HG03342 (cell line): ENCODE measurements around the gene THSD7B.

Experiments used
- ATAC-seq: cut with Tn5 transposase; IDR thresholded peaks from one replicate; pipeline ENCODE4 v1.9.1; 2021; ENCODE audit warnings: mild to moderate bottlenecking, moderate library complexity; ENCODE audit not compliant: unreplicated experiment

THSD7B gene

DNA sequence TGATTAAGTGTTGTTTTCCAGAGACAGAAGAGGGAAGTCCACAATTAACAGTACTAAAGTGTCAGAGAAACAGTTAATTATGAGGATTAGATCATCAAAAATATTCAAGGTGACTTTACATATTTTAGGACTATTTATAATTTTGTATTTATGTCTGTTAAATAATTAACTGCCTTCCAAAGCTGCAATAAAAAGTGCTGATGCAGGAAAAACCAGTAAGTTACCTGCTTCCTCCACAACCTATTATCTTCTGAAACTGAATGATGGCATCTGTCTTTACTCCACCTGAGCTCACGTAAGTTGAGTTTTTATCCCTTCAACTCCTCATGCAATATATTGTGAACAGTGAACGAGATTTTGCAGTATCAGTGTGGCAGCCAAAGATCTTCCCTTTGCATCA lies 570.7 kb downstream of the THSD7B start:
- no peak for ATAC-seq

DNA sequence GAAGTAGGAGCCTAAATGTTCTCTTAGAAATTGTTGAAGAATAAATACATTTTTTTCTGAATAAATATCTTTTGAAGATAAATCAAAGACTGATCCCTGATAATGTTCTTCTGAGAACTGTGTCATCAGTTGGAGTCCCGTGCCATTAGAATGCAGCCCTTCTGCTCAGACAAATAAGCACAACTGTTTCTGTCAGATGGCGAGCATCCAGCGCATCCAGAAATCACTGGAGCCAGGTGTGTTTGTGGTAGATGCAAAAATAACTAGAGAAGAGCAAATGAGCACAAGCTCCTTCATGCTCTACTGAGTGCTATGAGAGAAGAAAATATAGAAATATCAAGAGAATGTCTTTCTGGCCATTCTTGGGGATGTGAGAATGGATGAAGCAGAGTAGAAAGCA lies 573.7 kb downstream of the THSD7B start:
- ATAC-seq: no peak

DNA sequence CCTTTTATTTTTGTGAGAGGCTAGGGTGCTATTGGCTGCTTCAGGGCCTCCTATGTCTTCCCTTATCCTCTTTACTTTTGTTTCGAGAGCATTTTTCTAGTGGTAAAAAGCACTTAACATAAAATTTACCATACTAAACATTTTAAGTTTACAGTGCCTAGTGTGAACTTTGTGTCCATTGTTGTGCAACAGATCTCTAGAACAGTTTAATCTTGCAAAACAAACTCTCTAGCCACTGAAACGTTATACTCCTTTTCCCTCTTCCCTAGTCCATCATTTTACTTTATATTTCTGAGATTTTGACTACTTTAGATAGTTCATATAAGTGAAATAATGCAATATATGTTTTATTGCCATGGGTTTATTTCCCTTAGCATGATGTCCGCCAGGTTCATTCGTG lies 580.6 kb downstream of the THSD7B start:
- ATAC-seq: no peak

DNA sequence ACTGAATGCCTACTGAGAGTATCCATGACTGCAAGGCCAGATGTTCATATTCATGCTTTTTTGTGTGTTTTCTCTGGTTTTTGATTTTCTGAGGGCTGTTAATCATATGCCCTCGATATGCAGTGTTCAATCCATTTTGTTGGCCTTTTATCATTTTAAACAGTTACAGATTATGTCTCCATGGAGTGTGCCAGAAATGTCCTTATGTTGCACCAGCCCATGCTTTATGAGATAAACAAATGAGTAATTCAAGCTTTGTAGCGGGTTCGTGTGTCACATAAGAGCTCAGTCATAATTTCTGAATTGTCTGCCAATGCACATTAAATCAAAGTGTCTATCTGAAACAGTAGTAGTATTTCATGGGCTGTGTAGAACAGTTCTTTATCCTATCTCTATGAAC lies 583.0 kb downstream of the THSD7B start:
- ATAC-seq: no peak

DNA sequence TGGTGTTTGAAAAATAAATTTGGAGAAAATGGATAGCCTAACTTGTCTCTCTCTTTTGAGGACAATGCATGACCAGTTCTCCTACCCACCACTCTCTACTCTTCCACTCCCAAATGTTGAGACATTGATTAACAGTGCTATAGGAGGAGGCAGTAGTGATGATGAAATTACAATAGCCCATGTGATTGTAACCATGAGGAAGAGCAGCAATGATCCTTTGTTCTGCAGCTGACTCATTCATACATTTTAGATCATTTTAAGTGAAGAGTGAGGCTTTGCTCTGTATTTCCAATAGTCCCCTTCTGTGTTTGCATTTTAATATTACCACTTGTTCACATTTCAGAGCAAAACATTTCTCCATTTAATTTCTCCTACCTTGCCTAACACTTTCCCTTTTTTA lies 592.3 kb downstream of the THSD7B start:
- ATAC-seq: no peak

DNA sequence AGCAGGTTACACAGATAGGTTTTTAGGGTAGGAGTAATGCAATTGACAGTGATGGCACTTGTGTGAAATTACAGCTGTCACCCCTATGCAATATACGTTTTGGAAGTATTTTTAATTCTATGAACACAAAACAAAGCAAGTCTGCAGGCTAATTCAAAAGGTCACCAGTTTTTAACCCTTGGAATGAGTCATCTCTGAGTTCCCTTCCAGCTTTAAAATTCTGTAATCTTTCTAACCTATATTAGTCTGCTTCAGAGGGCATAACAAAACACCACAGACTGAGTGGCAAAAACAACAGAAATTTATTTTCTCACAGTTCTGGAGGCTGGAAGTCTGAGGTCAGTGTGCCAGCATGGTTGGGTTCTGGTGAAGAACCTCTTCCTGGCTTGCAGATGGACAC lies 602.0 kb downstream of the THSD7B start:
- ATAC-seq: no peak

DNA sequence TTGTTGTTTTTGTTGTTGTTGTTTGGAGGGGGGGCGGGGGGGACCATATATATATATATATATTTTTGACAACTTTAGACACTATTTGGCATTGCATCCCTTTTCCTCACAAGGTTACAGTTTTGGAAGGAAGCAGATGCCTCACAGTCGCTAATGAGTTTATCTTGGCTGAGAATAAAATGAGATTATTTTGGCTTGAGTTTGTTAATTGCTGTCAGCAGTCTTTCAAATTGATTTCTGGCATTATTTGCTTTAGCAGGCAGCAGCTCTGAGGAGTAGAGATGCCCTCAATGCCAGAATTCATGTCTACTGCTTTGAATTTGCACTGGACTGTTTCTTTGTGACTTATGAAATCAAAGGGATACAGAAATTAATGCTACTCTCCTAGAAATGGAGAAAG lies 603.8 kb downstream of the THSD7B start:
- ATAC-seq: no peak

DNA sequence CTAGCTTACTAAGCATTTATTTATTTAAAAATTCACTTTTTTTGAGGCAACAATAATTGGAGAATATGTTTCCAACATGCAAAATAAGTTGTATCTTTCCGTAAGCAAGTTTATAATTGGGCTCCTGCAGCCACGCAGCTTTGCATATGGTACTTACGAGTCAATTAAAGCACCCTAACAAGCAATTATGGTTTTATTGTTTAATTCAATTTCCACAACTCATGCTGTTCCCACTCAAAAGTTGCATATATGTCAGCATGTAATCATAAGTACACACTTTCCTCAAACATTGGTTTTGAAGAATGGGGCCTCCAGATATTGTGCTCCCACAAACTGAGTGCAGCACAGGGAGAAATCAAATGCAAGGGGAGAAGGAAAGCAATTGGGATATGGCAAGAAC lies 613.8 kb downstream of the THSD7B start:
- ATAC-seq: no peak

DNA sequence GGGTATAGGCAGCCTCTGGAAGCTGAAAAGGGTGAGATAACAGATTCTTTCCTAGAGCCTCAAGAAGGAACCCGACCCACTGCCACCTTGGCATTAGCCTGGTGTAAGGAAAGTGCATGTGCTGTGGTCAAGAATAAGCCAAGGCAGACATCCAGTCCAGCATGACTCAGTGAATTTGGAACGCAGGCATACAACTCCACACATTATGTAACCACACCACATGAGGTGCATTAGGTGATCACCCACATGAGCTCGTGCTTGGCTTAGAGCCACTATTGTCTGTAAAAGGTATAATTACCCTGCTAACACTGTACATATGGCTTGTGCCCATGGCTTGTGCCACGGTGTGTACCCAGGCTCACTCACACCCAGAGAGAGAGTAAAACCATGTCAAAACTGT lies 615.3 kb downstream of the THSD7B start:
- ATAC-seq: no peak

DNA sequence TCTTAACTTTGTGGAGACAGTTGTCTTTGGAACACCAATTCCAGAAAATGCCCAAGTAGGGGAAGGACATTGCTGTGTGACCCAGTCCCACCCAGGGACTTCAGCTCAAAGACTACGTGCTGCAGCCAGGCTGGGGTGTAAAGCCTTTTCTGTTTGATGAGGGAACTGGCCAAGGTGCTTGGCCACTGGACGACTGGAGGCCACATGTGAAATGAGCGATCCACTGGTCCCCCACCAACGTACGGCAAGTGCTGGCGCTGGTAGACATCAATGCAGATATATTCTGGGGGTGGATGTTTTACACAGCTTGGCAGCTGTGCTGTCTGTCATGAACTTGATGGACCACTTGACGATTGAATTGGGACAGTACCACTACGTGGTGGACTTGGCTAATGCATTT lies 616.4 kb downstream of the THSD7B start:
- no peak for ATAC-seq

DNA sequence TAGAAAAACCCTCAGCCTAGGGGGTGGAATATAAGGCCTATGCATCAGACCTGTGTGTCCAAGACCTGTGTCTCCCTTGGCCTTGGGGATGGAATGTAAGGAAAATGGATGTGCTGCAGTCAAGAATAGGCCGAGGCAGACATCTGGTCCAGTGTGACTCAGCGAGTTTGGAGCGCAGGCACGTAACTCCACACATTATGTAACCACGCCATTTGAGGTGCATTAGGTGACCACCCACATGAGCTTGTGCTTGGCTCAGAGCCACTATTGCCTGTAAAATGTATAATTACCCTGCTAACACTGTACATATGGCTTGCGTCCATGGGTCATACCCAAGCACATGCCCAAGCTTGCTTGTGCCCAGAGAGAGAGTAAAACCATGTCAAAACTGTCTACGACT lies 618.0 kb downstream of the THSD7B start:
- ATAC-seq: no peak

DNA sequence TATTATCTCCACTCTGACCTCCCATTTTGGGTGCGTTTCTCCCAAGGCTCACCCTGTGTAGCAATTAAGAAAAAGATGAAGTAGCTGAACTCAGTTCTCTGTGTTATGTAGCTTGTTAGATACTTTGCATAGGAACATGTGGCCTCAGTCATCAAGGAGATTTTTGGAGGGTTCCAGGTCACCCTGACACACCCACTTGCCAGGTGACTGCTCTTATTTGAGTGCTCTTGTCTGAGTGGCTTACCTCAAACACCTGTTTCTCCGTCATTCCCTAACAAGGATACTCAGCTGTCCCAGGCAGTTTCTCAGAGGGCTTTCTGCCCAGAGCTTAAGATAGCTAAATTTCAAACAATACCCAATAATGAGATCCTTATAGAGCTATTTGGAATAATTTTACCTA lies 621.7 kb downstream of the THSD7B start:
- no peak for ATAC-seq

DNA sequence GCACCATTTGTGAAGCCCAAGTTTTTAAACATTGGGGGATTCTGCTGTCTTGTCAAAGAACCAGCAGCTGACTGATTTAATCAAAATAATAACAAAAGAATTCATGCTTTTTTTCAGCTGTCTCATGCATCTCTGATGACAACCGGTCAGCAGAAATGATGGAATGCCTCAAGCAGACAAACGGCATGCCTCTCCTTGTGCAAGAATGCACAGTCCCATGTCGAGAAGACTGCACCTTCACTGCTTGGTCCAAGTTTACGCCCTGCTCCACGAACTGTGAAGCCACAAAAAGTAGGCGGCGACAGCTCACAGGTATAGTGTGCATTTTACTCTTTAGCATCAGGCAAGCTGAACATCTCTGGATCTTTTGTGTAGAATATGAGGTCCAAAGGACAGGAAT lies 640.2 kb downstream of the THSD7B start:
- ATAC-seq: no peak

DNA sequence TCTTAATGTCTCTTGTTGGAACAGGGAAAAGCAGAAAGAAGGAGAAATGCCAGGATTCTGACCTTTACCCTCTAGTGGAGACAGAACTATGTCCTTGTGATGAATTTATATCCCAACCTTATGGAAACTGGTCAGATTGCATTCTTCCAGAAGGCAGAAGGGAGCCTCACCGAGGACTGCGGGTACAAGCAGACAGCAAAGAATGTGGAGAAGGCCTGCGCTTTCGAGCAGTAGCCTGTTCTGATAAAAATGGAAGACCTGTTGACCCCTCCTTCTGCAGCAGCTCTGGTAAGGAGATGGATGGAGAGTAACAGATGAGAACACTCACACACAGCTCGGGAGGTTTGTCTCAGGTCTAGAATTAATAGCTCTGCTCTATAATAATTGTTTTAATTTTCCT lies 646.2 kb downstream of the THSD7B start:
- ATAC-seq: no peak

DNA sequence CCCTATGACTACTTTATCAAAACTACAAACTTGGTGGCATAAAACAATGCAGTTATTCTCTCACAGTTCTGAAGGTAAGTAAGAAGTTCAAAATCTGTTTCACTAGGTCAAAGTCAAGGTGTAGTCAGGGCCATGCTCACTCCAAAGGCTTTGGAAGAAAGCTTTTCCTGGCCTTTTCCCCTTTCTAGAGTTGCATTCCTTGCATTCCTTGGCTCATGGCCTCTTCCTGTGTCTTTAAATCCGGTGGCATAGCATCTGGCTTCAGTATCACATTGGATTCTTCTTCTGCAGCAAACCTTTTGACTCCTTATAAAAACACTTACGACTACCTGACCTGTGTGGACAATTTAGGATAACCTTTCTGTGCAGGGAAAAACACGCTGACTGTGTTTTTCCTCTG lies 655.4 kb downstream of the THSD7B start:
- ATAC-seq: no peak

DNA sequence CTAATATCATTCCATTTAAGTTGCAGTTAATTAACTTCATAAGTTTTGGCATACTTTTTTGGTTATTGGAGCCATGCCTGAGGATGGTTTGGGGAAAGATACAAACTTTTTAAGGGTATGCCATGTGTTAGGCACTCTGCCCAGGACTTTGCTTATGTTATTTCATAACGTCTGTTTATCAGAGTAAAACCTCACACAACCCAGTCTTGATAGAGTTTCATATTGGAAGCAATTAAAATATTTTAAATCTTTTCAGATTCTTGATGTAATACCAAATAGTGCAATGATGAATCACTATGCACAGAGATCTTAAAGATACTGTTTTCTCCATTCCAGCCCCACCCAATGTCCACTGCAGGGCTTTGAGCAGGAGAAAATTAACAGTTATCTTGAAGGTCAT lies 669.8 kb downstream of the THSD7B start:
- ATAC-seq: no peak

DNA sequence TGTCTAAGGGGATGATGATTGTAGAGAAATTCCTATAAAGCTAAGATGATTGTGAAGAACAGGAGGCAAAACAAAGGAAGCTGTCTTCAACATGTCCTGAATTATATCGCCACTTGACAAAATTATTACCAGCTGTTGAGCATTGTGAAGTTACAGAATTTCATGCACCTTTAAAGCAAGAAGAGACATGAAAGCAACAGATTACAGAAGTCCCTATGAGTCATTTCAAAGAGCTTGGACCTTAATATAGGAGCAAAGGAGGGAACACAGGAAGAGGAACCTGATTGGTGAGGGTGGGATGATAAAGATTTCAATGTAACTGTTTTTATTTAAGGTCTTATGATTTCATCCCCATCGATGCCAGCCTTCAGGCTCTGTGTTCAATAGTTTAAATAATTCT lies 672.0 kb downstream of the THSD7B start:
- no peak for ATAC-seq

DNA sequence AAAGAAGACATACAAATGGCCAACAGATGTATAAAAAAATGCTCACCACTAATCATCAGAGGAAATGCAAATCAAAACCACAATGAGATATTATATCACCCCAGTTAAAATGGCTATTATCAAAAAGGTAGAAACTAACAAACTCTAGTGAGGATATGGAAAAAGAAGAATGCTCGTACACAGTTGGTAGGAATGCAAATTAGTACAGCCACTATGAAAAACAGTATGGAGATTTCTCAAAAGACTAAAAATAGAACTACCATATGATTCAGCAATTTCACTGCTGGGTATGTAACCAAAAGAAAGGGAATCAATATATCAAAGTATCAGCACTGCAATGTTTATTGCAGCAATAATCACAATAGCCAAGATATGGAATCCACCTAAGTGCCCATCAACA lies 679.6 kb downstream of the THSD7B start:
- ATAC-seq: no peak

DNA sequence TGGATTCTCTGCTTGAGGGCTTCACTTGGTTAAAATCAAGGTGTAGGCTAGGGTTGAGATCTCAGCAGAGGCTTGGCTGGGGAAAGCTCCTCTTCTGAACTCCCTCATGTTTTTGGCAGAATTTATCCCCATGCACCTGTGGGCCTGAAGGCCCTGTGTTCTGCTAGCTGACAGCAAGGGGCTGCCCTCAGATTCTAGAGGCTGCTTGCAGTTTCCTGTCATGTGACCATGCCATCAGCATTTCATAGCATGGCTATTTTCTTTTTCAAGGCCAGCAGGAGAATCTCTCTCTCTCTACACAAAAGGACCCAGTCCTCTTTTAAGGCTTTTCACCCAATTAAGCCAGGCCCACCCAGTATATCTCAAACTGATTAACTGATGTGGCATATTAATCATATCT lies 684.1 kb downstream of the THSD7B start:
- no peak for ATAC-seq

DNA sequence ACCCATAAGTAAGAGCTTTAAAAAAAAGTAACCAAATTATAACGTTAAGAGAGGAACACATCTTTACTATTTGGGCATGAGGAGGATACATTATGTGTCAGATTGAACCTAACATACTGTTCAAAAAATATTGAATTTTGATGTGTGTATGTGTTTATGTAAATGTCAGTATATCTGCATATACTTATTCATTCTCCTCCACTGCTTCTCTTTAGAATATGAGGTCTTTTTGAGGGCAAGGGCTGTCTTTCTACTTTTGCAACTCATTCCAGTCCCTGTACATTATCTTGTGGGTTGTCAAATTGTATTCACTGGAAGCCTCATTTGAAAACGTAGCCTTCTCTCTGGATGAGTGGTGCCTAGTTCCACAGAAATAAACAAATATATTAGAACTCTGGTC lies 689.5 kb downstream of the THSD7B start:
- no peak for ATAC-seq

DNA sequence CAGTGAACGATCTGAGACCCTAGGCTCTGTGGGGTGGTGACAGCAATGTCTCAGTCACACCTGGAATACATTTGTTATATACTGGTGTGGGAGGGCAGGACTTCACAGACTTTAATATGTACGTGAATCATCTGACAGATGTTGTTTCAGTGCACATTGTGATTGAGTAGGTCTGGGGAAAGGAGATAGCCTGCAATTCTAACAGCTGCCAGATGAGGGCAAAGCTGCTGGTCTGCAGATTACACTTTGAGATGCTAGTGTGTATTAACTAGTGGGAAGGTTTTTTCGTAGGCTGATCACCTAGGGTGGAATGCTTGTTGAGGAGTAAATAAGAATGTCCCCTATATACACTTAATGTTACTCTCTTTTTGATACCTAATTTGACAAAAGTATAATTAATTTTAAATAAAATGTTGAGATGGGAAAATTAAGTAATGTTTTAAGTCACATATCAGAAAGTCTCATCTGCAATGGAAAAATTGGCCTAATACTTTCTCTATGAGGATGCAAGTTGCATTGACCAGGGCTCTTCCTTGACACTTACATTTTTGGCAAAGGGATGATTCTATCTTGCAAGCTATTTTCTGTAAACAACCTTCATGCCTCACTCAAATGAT lies 702.0 kb downstream of the THSD7B start:
- peak; percentile 90 for ATAC-seq

DNA sequence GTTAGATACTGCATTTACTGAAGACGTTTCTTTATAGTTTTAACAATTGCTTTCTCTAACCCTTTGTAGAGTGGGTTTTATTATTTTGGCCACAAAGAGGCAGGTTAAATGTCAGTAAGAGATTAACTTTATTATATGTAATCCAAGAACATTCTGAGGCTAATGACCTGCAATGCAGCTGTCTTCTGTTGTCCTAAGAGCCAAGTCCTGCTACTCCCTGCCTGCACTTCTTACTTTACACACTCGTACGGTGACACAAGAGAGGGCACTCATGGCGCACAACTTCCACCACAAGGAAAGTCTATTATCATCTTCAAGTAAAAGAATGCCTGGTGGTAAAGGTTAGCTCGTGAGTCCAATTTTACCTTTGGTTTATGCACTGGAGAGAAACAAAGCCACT lies 727.9 kb downstream of the THSD7B start:
- no peak for ATAC-seq

DNA sequence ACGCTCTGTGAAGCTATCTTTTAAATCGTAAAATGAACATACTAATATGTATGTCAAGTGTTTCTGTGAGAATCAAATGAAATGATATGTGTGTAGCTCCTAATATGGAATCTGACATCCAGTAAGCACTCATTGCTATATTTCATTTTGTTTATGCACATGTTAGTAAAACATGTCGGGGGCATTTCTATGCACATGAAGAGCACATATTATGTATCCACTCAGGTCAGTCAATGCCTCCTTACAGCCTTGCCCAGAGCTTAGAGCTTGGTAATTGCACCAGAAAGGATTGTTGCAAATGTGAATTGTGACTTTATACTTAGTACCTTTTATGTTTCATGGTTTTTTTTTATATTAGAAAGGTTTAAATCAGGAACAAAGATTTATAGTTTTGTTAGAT lies 735.3 kb downstream of the THSD7B start:
- no peak for ATAC-seq

DNA sequence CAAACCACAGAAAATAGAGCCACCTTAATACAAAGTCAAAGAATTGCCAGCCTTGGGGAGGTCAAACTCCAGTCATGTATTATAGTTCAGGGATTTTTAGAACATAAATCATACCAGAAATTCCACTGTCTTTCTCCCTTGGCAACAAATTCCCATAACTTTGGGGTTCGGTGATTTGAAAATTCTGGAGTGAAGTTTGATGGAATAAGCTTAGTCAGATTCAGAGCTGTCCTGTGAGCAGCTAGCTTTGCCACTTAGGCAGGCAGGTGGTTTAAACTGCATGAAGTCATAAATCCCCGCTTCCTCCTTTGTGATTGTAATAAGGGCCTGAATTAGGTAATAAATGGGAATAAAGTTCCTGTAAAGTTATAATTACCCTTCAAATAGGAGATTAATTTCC lies 741.9 kb downstream of the THSD7B start:
- no peak for ATAC-seq
